SJSA1 (cell line): ENCODE measurements around the gene MTARC2. TPM values are rescaled to one million over a fixed set of nuclear protein-coding genes. Genes with fewer than 3 reads are reported as not detected.
"Not testable (repeated sequence)": the region's sequence is repeated elsewhere in the genome, so short reads cannot be mapped to it uniquely, and the experiment has no call there.

Experiments
- DNase-seq, 2 experiments: peaks; one replicate each; pipeline ENCODE4 v3.0.0-alpha.2; 2015 to 2020; ENCODE audit warnings: low spot score in 2 of 2, low read depth in 1 of 2
- H3K27ac ChIP-seq: fragments of 250-450 bp; sonication (Bioruptor Pico); 2 replicates; pipeline ENCODE4 v1.5.1; 2020; ENCODE audit warnings: mild to moderate bottlenecking, moderate library complexity
- H3K27me3 ChIP-seq: fragments of 250-450 bp; sonication (Bioruptor Pico); replicated peaks from 2 replicates; pipeline ENCODE4 v1.5.1; 2020; ENCODE audit warnings: mild to moderate bottlenecking, moderate library complexity
- H3K36me3 ChIP-seq: fragments of 250-450 bp; sonication (Bioruptor Pico); 2 replicates; pipeline ENCODE4 v1.5.1; 2020; ENCODE audit warnings: mild to moderate bottlenecking
- H3K4me1 ChIP-seq: fragments of 250-450 bp; sonication (Bioruptor Pico); replicated peaks from 2 replicates; pipeline ENCODE4 v1.6.1; 2021; ENCODE audit warnings: mild to moderate bottlenecking
- H3K4me3 ChIP-seq: fragments of 250-450 bp; sonication (Bioruptor Pico); 2 replicates; pipeline ENCODE4 v1.5.1; 2020; ENCODE audit warnings: mild to moderate bottlenecking
- H3K9me3 ChIP-seq: fragments of 250-450 bp; sonication (Bioruptor Pico); replicated peaks from 2 replicates; pipeline ENCODE4 v1.5.1; 2020; ENCODE audit warnings: mild to moderate bottlenecking
- total RNA-seq: library from RNA; depleted of rRNA; stranded (reverse); fragments of >200 nt; shearing (Covaris generic); gene quantifications from 2 replicates; pipeline ENCODE4 v1.2.3, GENCODE V29; 2014

The MTARC2 gene
- total RNA-seq, 1 experiment from 2014 or later, result 10.1 TPM

GRCh38 chr1:220711056-220711809, 36.9 kb upstream of the MTARC2 start:
- Histone ChIP-seq H3K4me1 (peaks cover 7% of the 10 kb centered on the region; the same call in 1 of the 2 replicates), H3K36me3 (no peaks in the 10 kb centered on the region), H3K27ac (no peak overlapping the region), H3K9me3 (no peaks in the 10 kb centered on the region), H3K4me3 (no peak overlapping the region), H3K27me3 (no peaks in the 10 kb centered on the region)
- DNase-seq, result peak; percentile 10 to 26

GRCh38 chr1:220715986-220716385, 32.1 kb upstream of the MTARC2 start:
- not testable (repeated sequence) for H3K4me3 ChIP-seq, H3K36me3 ChIP-seq

DNA sequence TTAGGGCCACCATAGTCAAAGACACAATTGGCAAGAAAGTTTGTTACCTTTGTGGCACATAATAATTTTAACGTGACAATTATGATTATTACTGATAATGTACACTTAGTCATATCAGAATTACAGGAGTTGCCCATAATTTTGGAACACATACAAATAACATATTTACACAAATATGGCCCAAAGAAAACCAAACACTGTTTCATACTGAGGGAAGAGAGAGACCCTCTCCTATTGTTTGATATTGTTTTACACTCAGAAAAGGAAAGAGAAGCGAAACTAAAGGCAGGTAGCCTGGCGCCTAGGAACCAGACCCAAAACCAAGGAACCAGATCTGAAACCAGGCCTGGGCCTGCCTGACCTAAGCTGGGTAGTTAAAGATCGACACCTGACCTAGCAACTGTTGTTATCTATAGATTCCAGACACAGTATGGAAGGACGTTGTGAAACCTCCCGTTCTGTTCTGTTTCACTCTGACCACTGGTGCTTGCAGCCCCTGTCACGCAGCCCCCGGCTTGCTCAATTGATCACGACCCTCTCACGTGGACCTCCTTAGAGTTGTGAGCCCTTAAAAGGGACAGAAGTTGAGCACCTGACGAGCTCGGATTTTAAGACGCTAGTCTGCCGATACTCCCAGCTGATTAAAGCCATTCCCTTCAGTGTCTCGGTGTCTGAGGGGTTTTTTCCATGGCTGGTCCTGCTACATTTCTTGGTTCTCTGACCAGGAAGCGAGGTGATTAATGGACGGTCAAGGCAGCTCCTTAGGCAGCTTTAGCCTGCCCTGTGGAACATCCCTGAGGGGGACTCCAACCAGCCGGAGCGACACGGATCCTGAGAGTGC, 30.1 kb upstream of the MTARC2 start:
- H3K4me3 ChIP-seq, result no peak overlapping the region
- no peaks in the 10 kb centered on the region for H3K36me3 ChIP-seq
- no peaks in the 10 kb centered on the region for H3K4me1 ChIP-seq
- H3K27ac ChIP-seq, result no peak overlapping the region
- DNase-seq, result no peak
- H3K27me3 ChIP-seq, result no peaks in the 10 kb centered on the region
- no peaks in the 10 kb centered on the region for H3K9me3 ChIP-seq

More at GRCh38 chr1:220715986-220716385, 32.1 kb upstream of the MTARC2 start:
- not testable (repeated sequence) for H3K27ac ChIP-seq, H3K9me3 ChIP-seq, H3K27me3 ChIP-seq, DNase-seq, H3K4me1 ChIP-seq

- H3K36me3 ChIP-seq, DNase-seq, H3K27ac ChIP-seq, H3K9me3 ChIP-seq, H3K4me3 ChIP-seq, H3K27me3 ChIP-seq, H3K4me1 ChIP-seq: not testable (repeated sequence)
Measured at GRCh38 chr1:220721266-220721665, 26.9 kb upstream of the MTARC2 start.

- H3K27ac ChIP-seq, result no peak overlapping the region
- H3K9me3 ChIP-seq, result no peaks in the 10 kb centered on the region
- H3K27me3 ChIP-seq, result no peaks in the 10 kb centered on the region
- H3K36me3 ChIP-seq, result no peaks in the 10 kb centered on the region
- H3K4me3 ChIP-seq, result no peak overlapping the region
- DNase-seq, result no peak
- H3K4me1 ChIP-seq, result no peaks in the 10 kb centered on the region
Measured at GRCh38 chr1:220726634-220727033, 21.5 kb upstream of the MTARC2 start.

DNA sequence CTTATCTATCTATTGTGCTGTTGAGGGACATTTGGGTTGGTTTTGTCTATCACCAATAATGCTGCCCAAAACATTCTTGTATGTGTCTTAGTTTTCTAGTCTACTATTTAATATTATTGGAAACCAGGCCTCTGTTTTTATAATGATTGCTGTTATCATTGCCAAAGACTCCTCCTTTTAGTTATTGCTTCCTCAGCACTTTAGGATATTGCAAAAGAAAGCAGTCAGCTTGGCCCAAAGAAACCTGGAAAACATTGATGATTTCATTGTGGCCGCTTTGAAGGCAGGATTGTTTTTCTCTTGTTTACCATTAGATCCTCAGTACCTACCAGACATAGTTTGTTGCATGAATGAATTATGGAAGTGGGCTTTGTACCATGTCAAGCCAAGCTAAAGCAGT, 20.6 kb upstream of the MTARC2 start:
- DNase-seq, result no peak

DNA sequence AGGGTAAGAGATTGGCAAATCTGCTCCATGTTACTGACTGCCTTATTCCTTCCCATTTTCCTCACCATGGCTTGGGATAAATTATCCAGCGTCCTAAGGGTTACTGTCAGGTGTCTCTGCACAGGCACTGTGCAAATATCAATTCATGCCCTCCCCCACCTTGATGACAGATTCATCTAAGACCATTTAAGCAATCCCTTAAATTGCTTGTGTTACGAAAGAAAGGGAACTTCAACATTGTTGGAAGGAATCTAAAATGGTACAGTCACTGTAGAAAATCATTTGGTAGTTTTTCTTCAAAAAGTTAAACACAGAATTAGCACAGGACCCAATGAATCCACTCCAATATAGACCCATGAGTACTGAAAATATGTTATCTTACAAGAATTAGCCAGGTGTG, 17.6 kb upstream of the MTARC2 start:
- peaks cover 30% of the 10 kb centered on the region for H3K4me1 ChIP-seq
- no peaks in the 10 kb centered on the region for H3K9me3 ChIP-seq
- H3K36me3 ChIP-seq, result no peaks in the 10 kb centered on the region
- H3K27me3 ChIP-seq, result no peaks in the 10 kb centered on the region
- no peak overlapping the region for H3K4me3 ChIP-seq
- H3K27ac ChIP-seq, result no peak overlapping the region
- DNase-seq, result no peak

More for the DNA sequence above, 20.6 kb upstream of the MTARC2 start:
- Histone ChIP-seq H3K4me1 (peaks cover 4% of the 10 kb centered on the region), H3K9me3 (no peaks in the 10 kb centered on the region), H3K27me3 (no peaks in the 10 kb centered on the region), H3K27ac (no peak overlapping the region), H3K36me3 (no peaks in the 10 kb centered on the region), H3K4me3 (no peak overlapping the region)

- no peak overlapping the region for H3K27ac ChIP-seq
- peaks cover 30% of the 10 kb centered on the region for H3K4me1 ChIP-seq
- no peaks in the 10 kb centered on the region for H3K9me3 ChIP-seq
- peak in 1 of 2 experiments; percentile 2 for DNase-seq
- no peaks in the 10 kb centered on the region for H3K36me3 ChIP-seq
- no peak overlapping the region for H3K4me3 ChIP-seq
- no peaks in the 10 kb centered on the region for H3K27me3 ChIP-seq
Measured at GRCh38 chr1:220732137-220732536, 16.0 kb upstream of the MTARC2 start.

- Histone ChIP-seq H3K4me3 (no peak overlapping the region), H3K27me3 (no peaks in the 10 kb centered on the region)
Measured at GRCh38 chr1:220732621-220733020, 15.5 kb upstream of the MTARC2 start.

GRCh38 chr1:220733086-220733601, 15.0 kb upstream of the MTARC2 start:
- DNase-seq, result peak; percentile 87 to 88
- peaks cover 30% of the 10 kb centered on the region for H3K4me1 ChIP-seq
- peak overlapping the region; percentile 91 for H3K27ac ChIP-seq
- H3K4me3 ChIP-seq, result no peak overlapping the region
- H3K36me3 ChIP-seq, result no peaks in the 10 kb centered on the region
- H3K27me3 ChIP-seq, result no peaks in the 10 kb centered on the region
- no peaks in the 10 kb centered on the region for H3K9me3 ChIP-seq

More at GRCh38 chr1:220732621-220733020, 15.5 kb upstream of the MTARC2 start:
- Histone ChIP-seq H3K9me3 (no peaks in the 10 kb centered on the region), H3K4me1 (peaks cover 30% of the 10 kb centered on the region), H3K27ac (peak overlapping the region; percentile 91), H3K36me3 (no peaks in the 10 kb centered on the region)
- DNase-seq, result no peak

DNA sequence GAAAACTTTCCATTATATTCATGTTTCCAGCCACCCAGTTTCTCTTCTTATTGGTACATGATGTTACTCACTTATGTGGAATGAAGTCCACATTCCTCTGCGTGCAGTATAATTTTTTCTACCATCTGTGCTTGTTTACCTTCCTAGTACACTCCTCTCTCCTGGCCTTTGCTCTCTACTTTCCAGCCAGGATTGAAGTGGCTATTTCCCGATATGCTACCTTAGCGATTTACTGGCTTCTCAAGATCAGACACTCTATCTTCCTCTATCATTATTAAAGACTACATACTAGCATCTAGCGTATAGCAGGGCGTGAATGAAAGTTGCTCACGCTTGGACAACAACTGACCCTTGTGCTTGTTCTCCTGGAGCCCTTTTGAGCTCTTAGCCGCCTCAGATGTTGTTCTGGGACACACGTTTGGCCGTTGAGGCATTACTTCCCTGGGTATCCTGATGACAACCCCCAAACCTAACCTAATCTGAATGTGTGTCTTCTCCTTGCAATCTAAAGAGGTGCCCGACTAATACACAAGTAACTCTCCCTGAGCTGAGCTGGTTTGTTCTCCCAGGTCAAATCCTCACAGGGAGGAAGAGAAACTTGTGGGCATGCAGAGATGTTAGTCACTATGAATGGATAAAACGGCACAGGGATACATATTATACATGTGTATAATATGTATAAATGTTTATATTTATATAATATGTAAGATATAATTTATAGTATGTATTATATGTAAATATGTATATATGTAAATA, 13.4 kb upstream of the MTARC2 start:
- DNase-seq, result peak in 1 of 2 experiments; percentile 85
- Histone ChIP-seq H3K27me3 (no peaks in the 10 kb centered on the region), H3K4me3 (no peak overlapping the region), H3K9me3 (no peaks in the 10 kb centered on the region), H3K36me3 (no peaks in the 10 kb centered on the region), H3K27ac (peak overlapping the region; percentile 91), H3K4me1 (peaks cover 30% of the 10 kb centered on the region)

DNA sequence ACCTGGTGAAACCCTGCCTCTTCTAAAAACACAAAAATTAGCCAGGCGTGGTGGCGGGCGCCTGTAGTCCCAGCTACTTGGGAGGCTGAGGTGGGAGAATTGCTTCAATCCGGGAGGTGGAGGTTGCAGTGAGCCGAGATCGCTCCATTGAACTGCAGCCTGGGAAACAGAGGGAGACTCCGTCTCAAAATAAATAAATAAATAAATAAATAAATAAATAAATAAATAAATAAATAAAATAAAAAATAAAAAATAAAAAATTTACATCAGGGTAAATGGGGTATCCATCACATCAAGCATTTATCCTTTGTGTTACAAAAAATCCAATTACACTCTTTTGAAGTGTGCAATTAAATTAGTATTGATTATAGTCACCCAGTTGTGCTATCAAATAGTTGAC, 11.8 kb upstream of the MTARC2 start:
- not testable (repeated sequence) for DNase-seq, H3K4me3 ChIP-seq, H3K27ac ChIP-seq, H3K27me3 ChIP-seq, H3K36me3 ChIP-seq, H3K9me3 ChIP-seq
- peaks cover 30% of the 10 kb centered on the region for H3K4me1 ChIP-seq

DNA sequence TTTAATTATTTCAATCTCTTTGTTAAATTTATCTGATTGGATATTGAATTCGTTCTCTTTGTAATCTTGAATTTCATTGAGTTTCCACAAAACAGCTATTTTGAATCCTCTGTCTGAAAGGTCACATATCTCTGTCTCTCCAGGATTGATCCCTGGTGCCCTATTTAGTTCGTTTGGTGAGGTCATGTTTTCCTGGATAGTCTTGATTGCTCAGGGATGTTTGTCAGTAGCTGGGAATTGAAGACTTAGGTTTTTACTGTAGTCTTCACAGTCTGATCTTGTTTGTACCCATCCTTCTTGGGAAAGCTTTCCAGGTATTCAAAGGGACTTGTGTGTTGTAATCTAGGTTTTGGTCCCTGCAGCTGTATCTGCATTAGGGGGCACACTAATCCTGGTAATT, 6.8 kb upstream of the MTARC2 start:
- no peak for DNase-seq
- Histone ChIP-seq H3K4me3 (no peak overlapping the region), H3K27me3 (no peaks in the 10 kb centered on the region), H3K9me3 (no peaks in the 10 kb centered on the region), H3K36me3 (no peaks in the 10 kb centered on the region), H3K4me1 (no peaks in the 10 kb centered on the region), H3K27ac (no peak overlapping the region)
